RPMI7951 (cell line): ENCODE measurements around the gene HOXB2. TPM values are rescaled to one million over a fixed set of nuclear protein-coding genes. Genes with fewer than 3 reads are reported as not detected.
A peak's percentile ranks its signal among the peaks of the same experiment; 100 is the strongest.

Experiments used
- DNase-seq: peaks from one replicate; pipeline ENCODE4 v3.0.0-alpha.2; 2012; ENCODE audit warnings: low read depth
- total RNA-seq: library from RNA; depleted of rRNA; stranded (reverse); fragments of >200 nt; shearing (Covaris generic); gene quantifications from 2 replicates; pipeline ENCODE4 v1.2.3, GENCODE V29; 2014

Gene HOXB2
- total RNA-seq, 1 experiment from 2014 or later = 11.9 TPM

- DNase-seq = no peak
Measured at GRCh38 chr17:48552466-48553189, 7.7 kb upstream of the HOXB2 start.

- DNase-seq = no peak
Measured at GRCh38 chr17:48551596-48552465, 6.9 kb upstream of the HOXB2 start.

GRCh38 chr17:48551214-48551555, 6.3 kb upstream of the HOXB2 start:
- DNase-seq = no peak

DNA sequence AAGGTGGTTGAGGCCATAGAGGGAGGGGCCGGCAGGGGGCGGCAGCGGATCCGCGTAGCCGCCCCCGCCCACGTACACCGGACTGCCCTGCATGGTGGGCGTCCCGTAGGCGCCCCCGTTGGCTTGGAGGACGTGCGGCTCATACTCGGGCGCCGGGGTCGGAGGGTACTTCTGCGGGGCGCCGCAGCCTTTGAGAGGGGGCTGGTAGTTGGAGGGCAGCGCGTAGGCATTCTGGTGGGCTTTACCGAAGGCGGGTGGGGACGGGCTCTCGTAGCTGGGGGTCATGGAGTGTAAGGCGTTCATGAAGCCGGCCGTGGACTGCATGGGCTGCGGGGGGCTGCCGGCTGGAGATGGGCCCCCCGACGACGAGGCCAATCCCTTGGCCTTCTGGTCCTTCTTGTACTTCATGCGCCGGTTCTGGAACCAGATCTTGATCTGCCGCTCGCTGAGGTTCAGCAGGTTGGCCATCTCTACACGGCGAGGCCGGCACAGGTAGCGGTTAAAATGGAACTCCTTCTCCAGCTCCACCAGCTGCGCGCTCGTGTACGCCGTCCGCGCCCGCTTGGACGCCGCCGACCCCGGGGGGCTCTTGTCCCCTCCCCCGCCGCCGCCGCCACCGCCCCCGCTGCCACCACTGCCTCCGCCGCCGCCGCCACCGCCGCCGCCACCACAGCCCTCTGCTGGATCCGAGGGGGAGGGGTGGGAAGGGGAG, 5.7 kb upstream of the HOXB2 start:
- no peak for DNase-seq

GRCh38 chr17:48549914-48550501, 5.1 kb upstream of the HOXB2 start:
- no peak for DNase-seq

DNA sequence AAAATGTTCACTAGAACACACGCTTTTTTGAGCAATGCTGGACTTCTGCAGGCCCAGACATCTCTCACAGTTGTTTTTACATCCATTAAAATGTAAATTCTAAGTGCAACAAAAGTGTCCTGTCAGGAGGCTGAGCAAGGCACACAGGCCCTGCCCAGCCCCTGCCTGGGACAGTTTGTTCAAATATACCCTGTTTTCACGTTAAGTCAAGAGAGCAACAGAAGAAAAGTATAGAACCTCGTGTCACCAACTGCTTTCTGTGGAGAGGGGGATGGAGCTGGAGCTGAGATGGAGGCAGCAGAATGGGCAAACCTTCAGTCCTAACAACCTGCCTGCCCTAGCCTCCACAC, 4.3 kb upstream of the HOXB2 start:
- DNase-seq = no peak

GRCh38 chr17:48548523-48549280, 3.8 kb upstream of the HOXB2 start:
- no peak for DNase-seq

DNA sequence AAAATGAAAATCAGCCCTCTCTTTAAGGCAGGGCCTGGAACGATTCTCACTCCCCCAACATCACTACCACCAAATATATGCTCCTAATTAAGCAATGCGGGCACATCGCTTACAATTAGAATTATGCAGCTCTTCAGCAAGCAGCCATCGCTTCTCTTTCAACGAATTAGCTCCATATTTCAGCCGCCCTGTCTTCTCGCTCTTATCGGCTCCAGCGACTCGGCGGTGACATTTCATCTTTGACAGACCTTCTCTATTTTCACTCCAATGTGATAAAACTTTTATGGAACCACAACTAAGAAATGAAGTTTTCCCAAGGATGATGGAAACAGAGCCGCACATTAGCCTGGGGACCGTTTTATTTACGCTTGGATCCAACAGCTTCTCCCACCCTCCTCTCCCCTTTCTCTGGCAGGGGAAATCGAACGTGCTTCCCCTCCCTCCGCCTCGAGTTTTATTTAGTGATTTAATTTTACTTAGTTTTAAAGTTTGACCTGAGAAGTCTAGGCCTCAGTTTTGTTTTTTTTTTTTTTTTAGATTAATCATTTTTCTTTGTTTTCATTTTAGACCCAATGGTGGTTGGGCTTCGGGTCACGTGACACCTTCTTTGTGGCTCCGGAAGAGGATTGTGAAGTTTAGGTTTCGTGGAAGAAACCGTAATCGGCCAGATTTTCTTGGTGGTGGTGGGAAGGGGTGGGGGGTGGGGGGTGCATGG, 3.1 kb upstream of the HOXB2 start:
- DNase-seq = peak; percentile 49

- peak; percentile 47 for DNase-seq
Measured at GRCh38 chr17:48546924-48547807, 2.3 kb upstream of the HOXB2 start.

DNA sequence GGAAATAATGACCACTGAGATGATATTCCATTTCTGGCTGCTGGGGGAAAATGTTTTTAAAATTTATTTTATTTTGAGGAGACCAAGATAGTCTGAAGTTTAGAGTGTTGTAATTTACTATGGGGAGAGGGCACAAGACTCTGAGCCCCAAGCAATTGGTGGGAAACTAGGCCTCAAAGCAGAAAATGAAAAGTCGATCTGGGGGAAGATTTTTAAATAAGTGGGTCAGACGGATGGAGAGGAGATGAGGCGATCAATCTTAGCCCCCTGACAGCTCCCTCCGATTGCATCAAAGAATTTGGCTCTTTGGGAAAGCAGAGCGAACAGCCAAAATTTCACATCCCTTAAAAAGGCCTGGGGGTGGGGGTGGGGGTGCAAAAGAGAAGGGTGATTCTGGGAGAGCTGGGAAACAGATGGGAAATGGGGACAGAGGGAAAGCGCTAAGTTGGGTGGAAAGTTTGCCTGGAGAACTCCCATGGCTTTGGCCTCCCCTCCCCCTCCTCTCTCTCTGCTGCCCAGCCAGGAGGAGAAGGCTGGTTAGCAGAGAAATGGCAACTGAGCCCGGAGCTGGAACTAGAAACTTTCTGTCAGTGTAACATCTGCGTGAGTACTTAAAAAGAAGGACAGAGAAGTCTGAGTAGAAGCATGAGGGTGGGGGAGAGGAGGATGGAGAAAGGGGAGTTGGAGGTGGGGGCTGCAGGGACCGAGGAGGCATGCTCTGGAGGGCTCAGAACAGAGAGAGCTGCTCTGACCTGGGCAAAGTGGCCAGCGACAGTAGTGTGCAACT, 1.4 kb upstream of the HOXB2 start:
- DNase-seq = peak; percentile 56

DNA sequence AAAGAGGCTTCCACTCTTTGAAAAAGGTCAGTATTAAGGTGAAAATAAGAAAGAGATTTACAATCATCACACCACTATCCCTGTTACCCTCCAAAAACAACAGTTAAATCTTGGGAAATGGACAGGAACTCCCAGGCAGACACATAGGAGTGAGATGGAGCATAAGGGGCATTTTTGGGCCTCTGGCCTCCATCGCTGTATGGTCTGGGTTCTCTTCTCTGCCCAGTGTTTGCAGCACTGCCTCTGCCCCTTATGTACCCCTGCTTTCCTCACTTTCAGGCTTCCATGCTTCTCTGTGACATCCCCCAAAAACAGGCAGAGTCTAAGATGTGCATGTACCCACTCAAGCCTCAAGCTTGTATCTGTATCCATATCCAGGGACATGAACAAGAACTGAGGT, 630 bp upstream of the HOXB2 start:
- no peak for DNase-seq

- peak; percentile 83 for DNase-seq
Measured at GRCh38 chr17:48544349-48545021, 424 bp downstream of the HOXB2 start.

- DNase-seq = no peak
Measured at GRCh38 chr17:48543854-48544348, 1.0 kb downstream of the HOXB2 start.

GRCh38 chr17:48543107-48543853, 1.6 kb downstream of the HOXB2 start:
- peak; percentile 75 for DNase-seq

GRCh38 chr17:48542698-48543106, 2.2 kb downstream of the HOXB2 start:
- no peak for DNase-seq

DNA sequence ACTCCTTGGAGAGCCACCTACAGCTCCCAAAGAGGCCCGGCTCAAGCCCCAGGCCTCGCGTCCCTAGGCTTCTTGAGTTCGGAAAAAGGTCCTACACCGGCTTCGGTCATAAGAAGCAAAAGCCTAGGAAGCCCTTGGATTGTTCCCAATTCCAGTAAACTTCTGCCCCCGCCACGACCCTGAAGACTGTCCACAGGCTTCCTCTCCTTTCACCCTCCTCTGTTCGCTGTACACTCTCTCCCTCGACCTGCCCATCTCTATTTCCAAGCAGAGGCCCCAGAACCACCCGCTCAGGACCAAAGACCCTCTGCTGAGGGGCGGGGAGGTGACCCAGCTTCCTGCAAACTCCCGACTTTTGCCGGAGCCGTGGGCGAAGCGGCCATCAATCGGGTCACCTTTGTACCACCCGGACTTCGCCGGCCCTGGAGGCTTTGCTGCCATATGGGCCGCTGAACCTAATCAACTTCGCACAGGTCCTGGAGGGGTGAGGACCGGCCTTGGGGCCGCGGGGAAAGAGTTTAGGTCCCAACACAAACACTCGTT, 2.7 kb downstream of the HOXB2 start:
- DNase-seq = peak; percentile 65

DNA sequence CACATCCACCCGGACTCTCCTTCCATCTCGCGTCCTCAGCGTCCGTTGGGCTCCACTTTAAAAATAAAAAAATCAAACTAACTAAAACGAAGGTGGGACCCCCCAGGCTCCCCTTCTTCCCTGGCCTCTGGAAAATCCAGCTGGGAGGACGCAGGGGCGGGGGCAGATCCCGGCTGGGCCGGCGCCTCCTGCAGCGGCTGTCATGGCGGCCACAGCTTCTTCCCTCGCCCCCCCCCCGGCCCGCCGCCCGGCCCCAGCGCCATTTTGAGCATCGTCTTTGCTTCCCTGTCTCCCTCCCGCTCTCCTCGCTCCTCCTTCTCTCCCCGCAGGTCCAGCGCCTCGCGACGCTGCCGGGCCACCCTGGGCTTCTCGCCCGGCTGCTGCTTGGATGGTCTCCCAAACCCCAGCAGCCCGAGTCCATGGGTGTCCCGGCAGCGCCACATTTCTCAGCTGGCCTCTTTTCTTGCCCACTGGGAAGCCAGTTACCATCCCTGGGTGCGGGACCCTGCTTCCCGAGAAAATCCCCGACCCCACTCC, 3.3 kb downstream of the HOXB2 start:
- DNase-seq = peak; percentile 82
